Measurements from ENCODE around the gene CBY1. TPM values are rescaled to one million over a fixed set of nuclear protein-coding genes. Genes with fewer than 3 reads are reported as not detected.
A peak's percentile ranks its signal among the peaks of the same experiment; 100 is the strongest.

CBY1 gene
- total and polyA plus RNA-seq, 9 of the 15 experiments (the other 6 are each of a cell fraction or from before 2014, with no cell fraction given): 5.7 to 19.7 (median 10.8) TPM

- no peak for TF ChIP-seq ZNF212 (CRISPR knock-in tag; IDR thresholded peaks at IDR 0.05)
- peak; percentile 88; the same call in 1 of the 2 replicates for TF ChIP-seq TCF7 (IDR thresholded peaks at IDR 0.05; ENCODE audit: borderline replicate concordance)
- TF ChIP-seq ZNF431 (CRISPR knock-in tag; IDR thresholded peaks at IDR 0.05): no peak
- TF ChIP-seq ZKSCAN1 (IDR thresholded peaks at IDR 0.05; ENCODE audit: low read depth, low read length): 0 out of 2 replicates have a peak, but pooled peaks have one; percentile 15
- TF ChIP-seq XRCC3 (IDR thresholded peaks at IDR 0.05): no peak
- no peak for TF ChIP-seq ZNF699 (CRISPR knock-in tag; IDR thresholded peaks at IDR 0.05; ENCODE audit: insufficient replicate concordance)
- TF ChIP-seq POLR2B (IDR thresholded peaks at IDR 0.05; ENCODE audit: low read depth, partially characterized antibody): peak; percentile 77
- no peak for TF ChIP-seq PATZ1 (CRISPR knock-in tag; IDR thresholded peaks at IDR 0.05; ENCODE audit: borderline replicate concordance)
- TF ChIP-seq MAX (CRISPR knock-in tag; IDR thresholded peaks at IDR 0.05): peak; percentile 89
- TF ChIP-seq NFXL1 (CRISPR knock-in tag; IDR thresholded peaks at IDR 0.05): no peak
- TF ChIP-seq PURB (CRISPR knock-in tag; IDR thresholded peaks at IDR 0.05; ENCODE audit: low read depth): no peak
- no peak for TF ChIP-seq MCM2 (IDR thresholded peaks at IDR 0.05; ENCODE audit: low read depth)
- TF ChIP-seq CXXC5 (CRISPR knock-in tag; IDR thresholded peaks at IDR 0.05): peak; percentile 88
- TF ChIP-seq KLF6 (CRISPR knock-in tag; IDR thresholded peaks at IDR 0.05; ENCODE audit: borderline replicate concordance): no peak
- 0 out of 2 replicates have a peak, but pooled peaks have one; percentile 9 for TF ChIP-seq TEAD4 (IDR thresholded peaks at IDR 0.05; ENCODE audit: low read length)
- no peak for TF ChIP-seq TEAD4 (CRISPR knock-in tag; IDR thresholded peaks at IDR 0.05; ENCODE audit: borderline replicate concordance)
- TF ChIP-seq ARID3A (IDR thresholded peaks at IDR 0.05; ENCODE audit: borderline replicate concordance, low read depth, low read length): no peak
- TF ChIP-seq ETS1 (conservative IDR thresholded peaks at IDR 0.05; ENCODE audit: control insufficient read depth, low read depth, low read length): peak; percentile 49
- no peak for TF ChIP-seq JUNB (CRISPR knock-in tag; conservative IDR thresholded peaks at IDR 0.05)
- TF ChIP-seq ZNF24 (IDR thresholded peaks at IDR 0.05): no peak
Measured at GRCh38 chr22:38681582-38682335, 25.3 kb downstream of the CBY1 start, which contains the start of gene TOMM22 (continued).
